ENCODE measurements around the gene PTPRM.

Gene PTPRM

GRCh38 chr18:7619676-7620075, 52.6 kb downstream of the PTPRM start:
- TF ChIP-seq POLR2AphosphoS5 (IDR thresholded peaks at IDR 0.05; ENCODE audit: low read depth, low read length) (no peak), POU2F2 (IDR thresholded peaks at IDR 0.05; ENCODE audit: low read depth, low read length) (no peak), SPI1 (IDR thresholded peaks at IDR 0.05; ENCODE audit: low read depth, low read length) (no peak), POLR2A (IDR thresholded peaks at IDR 0.05; ENCODE audit: low read depth, low read length) (no peak), PAX5 (IDR thresholded peaks at IDR 0.05; ENCODE audit: insufficient read depth, low read length, severe bottlenecking) (no peak), TAF1 (IDR thresholded peaks at IDR 0.05; ENCODE audit: low read depth, low read length) (no peak)
- FAIRE-seq (no peak), DNase-seq (ENCODE audit: insufficient read length, low spot score) (no peak)

GRCh38 chr18:7622721-7623120, 55.6 kb downstream of the PTPRM start:
- FAIRE-seq: no peak
- TF ChIP-seq TAF1 (IDR thresholded peaks at IDR 0.05; ENCODE audit: low read depth, low read length) (no peak), PAX5 (IDR thresholded peaks at IDR 0.05; ENCODE audit: insufficient read depth, low read length, severe bottlenecking) (no peak), POLR2AphosphoS5 (IDR thresholded peaks at IDR 0.05; ENCODE audit: low read depth, low read length) (no peak), POLR2A (IDR thresholded peaks at IDR 0.05; ENCODE audit: low read depth, low read length) (no peak), POU2F2 (IDR thresholded peaks at IDR 0.05; ENCODE audit: low read depth, low read length) (no peak), SPI1 (IDR thresholded peaks at IDR 0.05; ENCODE audit: low read depth, low read length) (no peak)
- no peak for DNase-seq (ENCODE audit: insufficient read length, low spot score)

GRCh38 chr18:7623681-7624080, 56.6 kb downstream of the PTPRM start:
- FAIRE-seq (no peak), DNase-seq (ENCODE audit: insufficient read length, low spot score) (no peak)
- TF ChIP-seq PAX5 (IDR thresholded peaks at IDR 0.05; ENCODE audit: insufficient read depth, low read length, severe bottlenecking) (no peak), SPI1 (IDR thresholded peaks at IDR 0.05; ENCODE audit: low read depth, low read length) (no peak), TAF1 (IDR thresholded peaks at IDR 0.05; ENCODE audit: low read depth, low read length) (no peak), POLR2AphosphoS5 (IDR thresholded peaks at IDR 0.05; ENCODE audit: low read depth, low read length) (no peak), POLR2A (IDR thresholded peaks at IDR 0.05; ENCODE audit: low read depth, low read length) (no peak), POU2F2 (IDR thresholded peaks at IDR 0.05; ENCODE audit: low read depth, low read length) (no peak)

GRCh38 chr18:7624697-7625096, 57.6 kb downstream of the PTPRM start:
- FAIRE-seq (no peak), DNase-seq (ENCODE audit: insufficient read length, low spot score) (no peak)
- no peak for TF ChIP-seq TAF1 (IDR thresholded peaks at IDR 0.05; ENCODE audit: low read depth, low read length)
- TF ChIP-seq POLR2AphosphoS5 (IDR thresholded peaks at IDR 0.05; ENCODE audit: low read depth, low read length): no peak
- no peak for TF ChIP-seq PAX5 (IDR thresholded peaks at IDR 0.05; ENCODE audit: insufficient read depth, low read length, severe bottlenecking)
- no peak for TF ChIP-seq POU2F2 (IDR thresholded peaks at IDR 0.05; ENCODE audit: low read depth, low read length)
- TF ChIP-seq POLR2A (IDR thresholded peaks at IDR 0.05; ENCODE audit: low read depth, low read length): no peak
- TF ChIP-seq SPI1 (IDR thresholded peaks at IDR 0.05; ENCODE audit: low read depth, low read length): no peak

GRCh38 chr18:7626175-7626921, 59.2 kb downstream of the PTPRM start:
- DNase-seq (ENCODE audit: insufficient read length, low spot score) (no peak), FAIRE-seq (no peak)
- no peak for TF ChIP-seq PAX5 (IDR thresholded peaks at IDR 0.05; ENCODE audit: insufficient read depth, low read length, severe bottlenecking)
- no peak for TF ChIP-seq SPI1 (IDR thresholded peaks at IDR 0.05; ENCODE audit: low read depth, low read length)
- TF ChIP-seq POLR2AphosphoS5 (IDR thresholded peaks at IDR 0.05; ENCODE audit: low read depth, low read length): no peak
- no peak for TF ChIP-seq TAF1 (IDR thresholded peaks at IDR 0.05; ENCODE audit: low read depth, low read length)
- no peak for TF ChIP-seq POLR2A (IDR thresholded peaks at IDR 0.05; ENCODE audit: low read depth, low read length)
- no peak for TF ChIP-seq POU2F2 (IDR thresholded peaks at IDR 0.05; ENCODE audit: low read depth, low read length)

GRCh38 chr18:7626922-7627440, 59.9 kb downstream of the PTPRM start:
- no peak for FAIRE-seq
- no peak for TF ChIP-seq POU2F2 (IDR thresholded peaks at IDR 0.05; ENCODE audit: low read depth, low read length)
- TF ChIP-seq TAF1 (IDR thresholded peaks at IDR 0.05; ENCODE audit: low read depth, low read length): no peak
- TF ChIP-seq POLR2AphosphoS5 (IDR thresholded peaks at IDR 0.05; ENCODE audit: low read depth, low read length): no peak
- no peak for TF ChIP-seq POLR2A (IDR thresholded peaks at IDR 0.05; ENCODE audit: low read depth, low read length)
- no peak for TF ChIP-seq SPI1 (IDR thresholded peaks at IDR 0.05; ENCODE audit: low read depth, low read length)
- TF ChIP-seq PAX5 (IDR thresholded peaks at IDR 0.05; ENCODE audit: insufficient read depth, low read length, severe bottlenecking): no peak

GRCh38 chr18:7629416-7629815, 62.3 kb downstream of the PTPRM start:
- FAIRE-seq: no peak
- TF ChIP-seq TAF1 (IDR thresholded peaks at IDR 0.05; ENCODE audit: low read depth, low read length) (no peak), PAX5 (IDR thresholded peaks at IDR 0.05; ENCODE audit: insufficient read depth, low read length, severe bottlenecking) (no peak), SPI1 (IDR thresholded peaks at IDR 0.05; ENCODE audit: low read depth, low read length) (no peak), POLR2A (IDR thresholded peaks at IDR 0.05; ENCODE audit: low read depth, low read length) (no peak)

More at GRCh38 chr18:7626922-7627440, 59.9 kb downstream of the PTPRM start:
- no peak for DNase-seq (ENCODE audit: insufficient read length, low spot score)

GRCh38 chr18:7630731-7631442, 63.8 kb downstream of the PTPRM start:
- no peak for DNase-seq (ENCODE audit: insufficient read length, low spot score)
- no peak for FAIRE-seq
- TF ChIP-seq TAF1 (IDR thresholded peaks at IDR 0.05; ENCODE audit: low read depth, low read length) (no peak), SPI1 (IDR thresholded peaks at IDR 0.05; ENCODE audit: low read depth, low read length) (no peak), POLR2A (IDR thresholded peaks at IDR 0.05; ENCODE audit: low read depth, low read length) (no peak), POLR2AphosphoS5 (IDR thresholded peaks at IDR 0.05; ENCODE audit: low read depth, low read length) (no peak), PAX5 (IDR thresholded peaks at IDR 0.05; ENCODE audit: insufficient read depth, low read length, severe bottlenecking) (no peak), POU2F2 (IDR thresholded peaks at IDR 0.05; ENCODE audit: low read depth, low read length) (no peak)

More at GRCh38 chr18:7629416-7629815, 62.3 kb downstream of the PTPRM start:
- DNase-seq (ENCODE audit: insufficient read length, low spot score): no peak

Data from GM12891 (cell line).